Measurements from ENCODE around the gene TSPAN9.

- TF ChIP-seq CTCF (conservative IDR thresholded peaks at IDR 0.05; ENCODE audit: low read depth, low read length) (no peak), EZH2 (IDR thresholded peaks at IDR 0.05; ENCODE audit: borderline replicate concordance, low read depth, low read length, poor library complexity, severe bottlenecking) (no peak)
Measured at GRCh38 chr12:3227076-3227975, 150.1 kb downstream of the TSPAN9 start.
